Spleen (tissue), 7 donors: ENCODE results near the gene ZNF717.

Experiments
- CTCF ChIP-seq, 11 experiments: fragments of 200-600 bp in 7 of 11; fragments of 450-650 bp in 4 of 11; sonication (generic) in 4 of 11; IDR thresholded peaks in 8 of 11; conservative IDR thresholded peaks in 3 of 11; 1 replicate in 7 of 11; 2 replicates in 4 of 11; pipeline versions ENCODE4 v1.4.0 to v1.8.0; 2016 to 2021; ENCODE audit warnings: antibody characterized with exemption in 11 of 11, inconsistent platforms in 4 of 11, mild to moderate bottlenecking in 1 of 11
- POLR2A ChIP-seq, 3 donors: fragments of 450-650 bp; IDR thresholded peaks; one replicate each; pipeline ENCODE4 v1.5.1; 2017; ENCODE audit warnings: antibody characterized with exemption in 3 of 3, mild to moderate bottlenecking in 1 of 3
- POLR2AphosphoS5 ChIP-seq, 3 donors: sonication (generic); formaldehyde crosslinking; IDR thresholded peaks; one replicate each; pipeline ENCODE4 v1.5.1; 2017; ENCODE audit warnings: antibody characterized with exemption in 3 of 3
- donor health status: DM: no; HTN: no; CAD: no; lungs with moderate emphysema.
- donor health status: DM: no; HTN: no; CAD: no.
- donor health status: DM: no; HTN: no; CAD: no.

GRCh38 chr3:75768303-75769017 lies 16.9 kb downstream of the ZNF717 start:
- no peak for TF ChIP-seq POLR2A (IDR thresholded peaks at IDR 0.05)
- TF ChIP-seq CTCF (IDR thresholded peaks at IDR 0.05 in 8 of 11, conservative IDR thresholded peaks at IDR 0.05 in 3 of 11) = no peak
- TF ChIP-seq POLR2AphosphoS5 (IDR thresholded peaks at IDR 0.05) = no peak
